SK-N-SH (cell line): ENCODE data around the gene UPF3B.
"Not testable (repeated sequence)": the region's sequence is repeated elsewhere in the genome, so short reads cannot be mapped to it uniquely, and the experiment has no call there.

Experiments
- CTCF ChIP-seq: fragments of 200-600 bp; sonication (generic); IDR thresholded peaks from 2 replicates; pipeline ENCODE4 v1.6.1; 2017; ENCODE audit warnings: antibody characterized with exemption, mild to moderate bottlenecking, moderate library complexity
- EP300 ChIP-seq, 2 experiments: IDR thresholded peaks; 2 replicates each; pipeline versions ENCODE4 v1.4.0 to v1.6.1; 2012; ENCODE audit warnings: borderline replicate concordance in 1 of 2, low read depth in 1 of 2, low read length in 1 of 2
- EZH2phosphoT487 ChIP-seq: fragments of 200-600 bp; sonication (generic); IDR thresholded peaks from 2 replicates; pipeline ENCODE4 v1.6.1; 2017; ENCODE audit warnings: low read depth, mixed run types, mild to moderate bottlenecking, antibody characterized with exemption, moderate library complexity, borderline replicate concordance
- POLR2AphosphoS5 ChIP-seq: IDR thresholded peaks from 2 replicates; pipeline ENCODE4 v1.6.1; 2012; ENCODE audit warnings: low read depth, low read length
- RAD21 ChIP-seq: IDR thresholded peaks from 2 replicates; pipeline ENCODE4 v1.6.1; 2012; ENCODE audit warnings: mild to moderate bottlenecking, low read length
- REST ChIP-seq: IDR thresholded peaks from 2 replicates; pipeline ENCODE4 v1.6.1; 2012; ENCODE audit warnings: mild to moderate bottlenecking, low read depth, low read length, moderate library complexity
- SIN3A ChIP-seq: IDR thresholded peaks from 2 replicates; pipeline ENCODE4 v1.6.1; 2012; ENCODE audit warnings: low read depth, mild to moderate bottlenecking, low read length, moderate library complexity, borderline replicate concordance
- YY1 ChIP-seq: IDR thresholded peaks from 2 replicates; pipeline ENCODE4 v1.4.0; 2012; ENCODE audit warnings: low read depth, mild to moderate bottlenecking

- TF ChIP-seq EZH2phosphoT487; YY1; CTCF; POLR2AphosphoS5; REST; RAD21; SIN3A; EP300 (IDR thresholded peaks at IDR 0.05; ENCODE audit: borderline replicate concordance in 1 of 2, low read depth in 1 of 2, low read length in 1 of 2): not testable (repeated sequence)
These were observed 28.5 kb downstream of the UPF3B start for GRCh38 chrX:119824221-119824620.
